HG02970 (cell line): ENCODE results near the gene TGDS.

Experiments used
- ATAC-seq: cut with Tn5 transposase; IDR thresholded peaks from one replicate; pipeline ENCODE4 v1.9.1; 2021; ENCODE audit warnings: mild to moderate bottlenecking, moderate library complexity, moderate number of reproducible peaks; ENCODE audit not compliant: unreplicated experiment, low FRiP score

The TGDS gene

GRCh38 chr13:94601446-94602431, 5.8 kb upstream of the TGDS start, which contains the start of gene GPR180:
Gene GPR180 (plus strand): TSS chr13:94601857. CDS start chr13:94601928, 71 bp downstream.
- ATAC-seq: peak; percentile 100

GRCh38 chr13:94599877-94600276, 3.9 kb upstream of the TGDS start:
- ATAC-seq: no peak

- no peak for ATAC-seq
These were observed 2.3 kb upstream of the TGDS start for GRCh38 chr13:94598281-94598680.

- no peak for ATAC-seq
These were observed 621 bp upstream of the TGDS start for GRCh38 chr13:94596575-94596971.

GRCh38 chr13:94595001-94595949, 677 bp downstream of the TGDS start:
- peak; percentile 32 for ATAC-seq

- ATAC-seq: no peak
These were observed 5.2 kb downstream of the TGDS start for GRCh38 chr13:94590744-94591143.

GRCh38 chr13:94588541-94588940, 7.4 kb downstream of the TGDS start:
- ATAC-seq: no peak

GRCh38 chr13:94586371-94586770, 9.6 kb downstream of the TGDS start:
- ATAC-seq: no peak

- no peak for ATAC-seq
These were observed 10.3 kb downstream of the TGDS start for GRCh38 chr13:94585543-94586101.

GRCh38 chr13:94583926-94584325, 12.0 kb downstream of the TGDS start:
- ATAC-seq: no peak

- no peak for ATAC-seq
These were observed 16.9 kb downstream of the TGDS start for GRCh38 chr13:94579063-94579462.

- no peak for ATAC-seq
These were observed 26.3 kb downstream of the TGDS start for GRCh38 chr13:94569615-94570014.

- ATAC-seq: no peak
These were observed 27.5 kb downstream of the TGDS start for GRCh38 chr13:94568443-94568842.

- no peak for ATAC-seq
These were observed 28.4 kb downstream of the TGDS start for GRCh38 chr13:94567581-94567980.

- ATAC-seq: no peak
These were observed 34.8 kb downstream of the TGDS start for GRCh38 chr13:94561126-94561525.

GRCh38 chr13:94560116-94560515, 35.8 kb downstream of the TGDS start:
- no peak for ATAC-seq

- no peak for ATAC-seq
These were observed 36.6 kb downstream of the TGDS start for GRCh38 chr13:94559222-94559795.

GRCh38 chr13:94558716-94559115, 37.2 kb downstream of the TGDS start:
- no peak for ATAC-seq

GRCh38 chr13:94557684-94558235, 38.2 kb downstream of the TGDS start:
- no peak for ATAC-seq

- no peak for ATAC-seq
These were observed 39.3 kb downstream of the TGDS start for GRCh38 chr13:94556621-94557020.
